Measurements from ENCODE around the gene NEDD9.

DNA sequence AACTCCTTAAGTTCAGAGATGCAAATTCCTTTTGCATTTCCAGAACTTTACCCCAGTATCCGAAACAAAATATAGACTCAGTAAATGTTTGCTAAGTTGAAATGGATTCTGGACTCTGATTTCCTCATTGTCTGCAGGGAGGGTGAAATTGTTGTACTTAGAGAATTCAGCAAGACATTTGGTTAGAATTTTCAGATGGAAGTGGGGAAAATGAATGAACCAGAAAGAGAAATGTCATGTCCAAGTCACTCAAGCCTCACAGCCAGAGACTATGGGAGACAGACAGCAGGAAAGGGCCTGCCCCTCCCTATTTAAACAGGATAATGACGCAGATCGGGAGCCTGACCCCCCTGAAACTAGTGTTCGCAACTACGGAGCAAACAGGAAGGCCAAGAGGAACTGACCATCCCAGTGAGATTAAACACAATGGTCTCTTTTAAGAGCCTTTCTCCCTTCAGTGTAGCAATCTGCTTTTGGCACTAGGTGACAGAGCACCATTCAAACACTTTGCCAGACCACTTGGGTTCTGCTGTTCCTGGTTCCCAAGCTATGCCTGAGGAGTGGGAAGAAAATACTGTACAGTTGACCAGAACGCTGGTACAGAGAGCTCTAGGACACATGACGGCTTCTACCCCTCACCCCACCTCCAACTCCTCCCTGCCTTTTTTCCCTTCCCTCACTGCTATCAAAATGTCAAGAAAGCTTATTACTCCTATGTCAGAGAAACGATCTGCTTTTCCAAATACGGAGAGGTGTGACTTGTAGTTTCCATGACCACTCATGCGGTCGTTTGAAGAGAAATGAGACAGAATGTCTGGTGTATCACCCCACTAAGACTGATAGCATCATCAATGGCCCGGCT lies 13.7 kb downstream of the NEDD9 start:
- TF ChIP-seq, protein P1, sequence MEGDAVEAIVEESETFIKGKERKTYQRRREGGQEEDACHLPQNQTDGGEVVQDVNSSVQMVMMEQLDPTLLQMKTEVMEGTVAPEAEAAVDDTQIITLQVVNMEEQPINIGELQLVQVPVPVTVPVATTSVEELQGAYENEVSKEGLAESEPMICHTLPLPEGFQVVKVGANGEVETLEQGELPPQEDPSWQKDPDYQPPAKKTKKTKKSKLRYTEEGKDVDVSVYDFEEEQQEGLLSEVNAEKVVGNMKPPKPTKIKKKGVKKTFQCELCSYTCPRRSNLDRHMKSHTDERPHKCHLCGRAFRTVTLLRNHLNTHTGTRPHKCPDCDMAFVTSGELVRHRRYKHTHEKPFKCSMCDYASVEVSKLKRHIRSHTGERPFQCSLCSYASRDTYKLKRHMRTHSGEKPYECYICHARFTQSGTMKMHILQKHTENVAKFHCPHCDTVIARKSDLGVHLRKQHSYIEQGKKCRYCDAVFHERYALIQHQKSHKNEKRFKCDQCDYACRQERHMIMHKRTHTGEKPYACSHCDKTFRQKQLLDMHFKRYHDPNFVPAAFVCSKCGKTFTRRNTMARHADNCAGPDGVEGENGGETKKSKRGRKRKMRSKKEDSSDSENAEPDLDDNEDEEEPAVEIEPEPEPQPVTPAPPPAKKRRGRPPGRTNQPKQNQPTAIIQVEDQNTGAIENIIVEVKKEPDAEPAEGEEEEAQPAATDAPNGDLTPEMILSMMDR (IDR thresholded peaks at IDR 0.05; ENCODE audit: low read depth, low read length), result no peak
- TF ChIP-seq, protein P2, sequence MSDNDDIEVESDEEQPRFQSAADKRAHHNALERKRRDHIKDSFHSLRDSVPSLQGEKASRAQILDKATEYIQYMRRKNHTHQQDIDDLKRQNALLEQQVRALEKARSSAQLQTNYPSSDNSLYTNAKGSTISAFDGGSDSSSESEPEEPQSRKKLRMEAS (IDR thresholded peaks at IDR 0.05; ENCODE audit: low read depth, low read length), result no peak
- no peak for TF ChIP-seq POLR2A (IDR thresholded peaks at IDR 0.05; ENCODE audit: extremely low read depth, insufficient read length)
- no peak for TF ChIP-seq MYC (IDR thresholded peaks at IDR 0.05; ENCODE audit: low read depth, low read length)

Data from NB4 (cell line).